HG03439 (cell line): ENCODE data around the gene NFS1.
"Not testable (repeated sequence)": the region's sequence is repeated elsewhere in the genome, so short reads cannot be mapped to it uniquely, and the experiment has no call there.

ENCODE experiments used
- ATAC-seq: cut with Tn5 transposase; IDR thresholded peaks from one replicate; pipeline ENCODE4 v1.9.1; 2021; ENCODE audit warnings: mild to moderate bottlenecking, moderate library complexity; ENCODE audit not compliant: unreplicated experiment

NFS1 gene

GRCh38 chr20:35710039-35710438 lies 10.9 kb upstream of the NFS1 start:
- ATAC-seq, result no peak

GRCh38 chr20:35709259-35709658 lies 10.1 kb upstream of the NFS1 start:
- no peak for ATAC-seq

GRCh38 chr20:35708502-35708901 lies 9.3 kb upstream of the NFS1 start:
- no peak for ATAC-seq

- ATAC-seq, result not testable (repeated sequence)
Observed at GRCh38 chr20:35706591-35707529, 7.7 kb upstream of the NFS1 start.

- not testable (repeated sequence) for ATAC-seq
Observed at GRCh38 chr20:35705894-35706293, 6.7 kb upstream of the NFS1 start.

GRCh38 chr20:35704514-35705261 lies 5.5 kb upstream of the NFS1 start:
- ATAC-seq, result no peak

- ATAC-seq, result no peak
Observed at GRCh38 chr20:35702824-35703695, 3.9 kb upstream of the NFS1 start.

- ATAC-seq, result no peak
Observed at GRCh38 chr20:35702051-35702823, 3.1 kb upstream of the NFS1 start.

- ATAC-seq, result no peak
Observed at GRCh38 chr20:35700625-35701148, 1.5 kb upstream of the NFS1 start.

- ATAC-seq, result no peak
Observed at GRCh38 chr20:35699957-35700624, 939 bp upstream of the NFS1 start.

- ATAC-seq, result peak; percentile 21
Observed at GRCh38 chr20:35698298-35699126, 640 bp downstream of the NFS1 start.

GRCh38 chr20:35697696-35698297 lies 1.4 kb downstream of the NFS1 start:
- no peak for ATAC-seq

GRCh38 chr20:35695978-35696377 lies 3.2 kb downstream of the NFS1 start:
- no peak for ATAC-seq

GRCh38 chr20:35695245-35695749 lies 3.9 kb downstream of the NFS1 start:
- no peak for ATAC-seq

- ATAC-seq, result no peak
Observed at GRCh38 chr20:35690265-35690664, 8.9 kb downstream of the NFS1 start.

- not testable (repeated sequence) for ATAC-seq
Observed at GRCh38 chr20:35686872-35687271, 12.3 kb downstream of the NFS1 start.

- not testable (repeated sequence) for ATAC-seq
Observed at GRCh38 chr20:35685368-35685767, 13.8 kb downstream of the NFS1 start.

- no peak for ATAC-seq
Observed at GRCh38 chr20:35681960-35682359, 17.2 kb downstream of the NFS1 start.
